Astrocyte (in vitro differentiated cells and primary cell): ENCODE measurements around the gene SLC5A12. TPM values are rescaled to one million over a fixed set of nuclear protein-coding genes. Genes with fewer than 3 reads are reported as not detected.

Experiments
- DNase-seq: peaks from one replicate; pipeline ENCODE4 v3.0.0-alpha.2; 2010; ENCODE audit warnings: low read depth
- FAIRE-seq: peaks from 2 replicates; lab custom pipeline; 2011; peaks lifted over from hg19 to GRCh38; lab: Jason Lieb, UNC
- H2AFZ ChIP-seq: 2 replicates; pipeline ENCODE4 v1.6.0; 2012; ENCODE audit warnings: low read depth, low read length, inconsistent platforms
- H3K27ac ChIP-seq: 2 replicates; pipeline ENCODE4 v1.5.1; 2011; ENCODE audit warnings: low read depth, low read length, inconsistent platforms
- H3K27me3 ChIP-seq: 2 replicates; pipeline ENCODE4 v1.6.0; 2011; ENCODE audit warnings: low read length, inconsistent platforms; ENCODE audit not compliant: insufficient read depth
- H3K36me3 ChIP-seq: 2 replicates; pipeline ENCODE4 v1.5.1; 2011; ENCODE audit warnings: low read length, inconsistent platforms; ENCODE audit not compliant: insufficient read depth
- H3K4me1 ChIP-seq: 2 replicates; pipeline ENCODE4 v1.5.1; 2011; ENCODE audit warnings: low read length, inconsistent platforms; ENCODE audit not compliant: insufficient read depth
- H3K4me2 ChIP-seq: 2 replicates; pipeline ENCODE4 v1.6.0; 2012; ENCODE audit warnings: low read length, inconsistent platforms
- H3K4me3 ChIP-seq: 2 replicates; pipeline ENCODE4 v1.5.1; 2011; ENCODE audit warnings: low read depth, mild to moderate bottlenecking, low read length, inconsistent platforms; ENCODE audit not compliant: insufficient read depth
- H3K79me2 ChIP-seq: 2 replicates; pipeline ENCODE4 v1.6.0; 2012; ENCODE audit warnings: mild to moderate bottlenecking, low read length, inconsistent platforms; ENCODE audit not compliant: insufficient read depth
- H3K9ac ChIP-seq: 2 replicates; pipeline ENCODE4 v1.6.0; 2012; ENCODE audit warnings: mild to moderate bottlenecking, low read length, inconsistent platforms
- H3K9me3 ChIP-seq: 2 replicates; pipeline ENCODE4 v1.5.1; 2012; ENCODE audit warnings: low read depth, mild to moderate bottlenecking, low read length, inconsistent platforms; ENCODE audit not compliant: insufficient read depth
- H4K20me1 ChIP-seq: 2 replicates; pipeline ENCODE4 v1.6.0; 2012; ENCODE audit warnings: low read length, inconsistent platforms; ENCODE audit not compliant: insufficient read depth
- H3K27ac Mint-ChIP-seq: one replicate; pipeline ENCODE4 v1.8.0; 2021; ENCODE audit warnings: mild to moderate bottlenecking, mixed read lengths; ENCODE audit not compliant: unreplicated experiment
- H3K27me3 Mint-ChIP-seq: one replicate; pipeline ENCODE4 v1.8.0; 2021; ENCODE audit warnings: low read depth, mixed read lengths; ENCODE audit not compliant: unreplicated experiment
- H3K36me3 Mint-ChIP-seq: one replicate; pipeline ENCODE4 v1.8.0; 2021; ENCODE audit warnings: low read depth, mixed read lengths; ENCODE audit not compliant: unreplicated experiment
- H3K4me1 Mint-ChIP-seq: one replicate; pipeline ENCODE4 v1.8.0; 2021; ENCODE audit warnings: low read depth, mixed read lengths; ENCODE audit not compliant: unreplicated experiment
- H3K4me3 Mint-ChIP-seq: one replicate; pipeline ENCODE4 v1.8.0; 2021; ENCODE audit warnings: mild to moderate bottlenecking, moderate library complexity, mixed read lengths; ENCODE audit not compliant: unreplicated experiment
- H3K9me3 Mint-ChIP-seq: one replicate; pipeline ENCODE4 v1.8.0; 2021; ENCODE audit warnings: mild to moderate bottlenecking, mixed read lengths; ENCODE audit not compliant: unreplicated experiment
- EZH2 ChIP-seq: IDR thresholded peaks from 2 replicates; pipeline ENCODE4 v1.6.1; 2012; ENCODE audit warnings: mild to moderate bottlenecking, low read length, inconsistent platforms; ENCODE audit not compliant: insufficient read depth
- total RNA-seq: library from RNA; stranded (reverse); gene quantifications from 2 replicates; pipeline ENCODE4 v1.2.1, GENCODE V29; 2021
- TF ChIP-seq, protein P1 (sequence below): IDR thresholded peaks from 2 replicates; pipeline ENCODE4 v1.5.1; 2011; ENCODE audit warnings: low read depth, mild to moderate bottlenecking, inconsistent platforms, low read length, moderate library complexity; ENCODE audit not compliant: insufficient read depth

Gene SLC5A12
- total RNA-seq, 1 donor from 2014 or later, result 0.14 TPM

DNA sequence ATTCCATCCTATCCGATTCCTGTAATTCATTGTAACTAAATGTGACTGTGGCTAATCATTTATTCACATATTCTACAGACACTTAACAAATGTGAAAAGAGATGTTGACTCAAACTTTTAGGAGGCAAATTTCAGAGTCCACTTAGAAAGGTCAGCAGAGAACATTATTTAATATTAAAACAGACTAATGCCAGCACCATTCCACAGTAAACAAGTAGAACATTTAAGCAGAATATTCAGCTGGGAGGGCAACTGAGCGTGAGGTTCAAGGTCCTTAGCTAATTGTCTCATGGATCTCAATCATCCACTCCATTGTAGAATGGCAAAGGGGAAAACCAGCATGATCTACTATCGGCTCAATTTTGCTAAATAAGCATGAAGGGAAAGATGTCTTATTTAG lies 5.1 kb upstream of the SLC5A12 start:
- Histone ChIP-seq H3K9me3 (no peaks in the 10 kb centered on the region), H3K4me2 (no peak overlapping the region), H3K9ac (no peak overlapping the region), H3K36me3 (no peaks in the 10 kb centered on the region), H2AFZ (no peak overlapping the region), H3K79me2 (no peaks in the 10 kb centered on the region), H3K4me3 (no peak overlapping the region), H4K20me1 (no peaks in the 10 kb centered on the region), H3K27me3 (no peaks in the 10 kb centered on the region), H3K4me1 (no peaks in the 10 kb centered on the region), H3K27ac (no peak overlapping the region)
- TF ChIP-seq, protein P1, sequence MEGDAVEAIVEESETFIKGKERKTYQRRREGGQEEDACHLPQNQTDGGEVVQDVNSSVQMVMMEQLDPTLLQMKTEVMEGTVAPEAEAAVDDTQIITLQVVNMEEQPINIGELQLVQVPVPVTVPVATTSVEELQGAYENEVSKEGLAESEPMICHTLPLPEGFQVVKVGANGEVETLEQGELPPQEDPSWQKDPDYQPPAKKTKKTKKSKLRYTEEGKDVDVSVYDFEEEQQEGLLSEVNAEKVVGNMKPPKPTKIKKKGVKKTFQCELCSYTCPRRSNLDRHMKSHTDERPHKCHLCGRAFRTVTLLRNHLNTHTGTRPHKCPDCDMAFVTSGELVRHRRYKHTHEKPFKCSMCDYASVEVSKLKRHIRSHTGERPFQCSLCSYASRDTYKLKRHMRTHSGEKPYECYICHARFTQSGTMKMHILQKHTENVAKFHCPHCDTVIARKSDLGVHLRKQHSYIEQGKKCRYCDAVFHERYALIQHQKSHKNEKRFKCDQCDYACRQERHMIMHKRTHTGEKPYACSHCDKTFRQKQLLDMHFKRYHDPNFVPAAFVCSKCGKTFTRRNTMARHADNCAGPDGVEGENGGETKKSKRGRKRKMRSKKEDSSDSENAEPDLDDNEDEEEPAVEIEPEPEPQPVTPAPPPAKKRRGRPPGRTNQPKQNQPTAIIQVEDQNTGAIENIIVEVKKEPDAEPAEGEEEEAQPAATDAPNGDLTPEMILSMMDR, result no peak
- TF ChIP-seq EZH2, result no peak
- Mint-ChIP-seq H3K4me3 (no peak overlapping the region), H3K27me3 (no peaks in the 10 kb centered on the region), H3K9me3 (no peaks in the 10 kb centered on the region), H3K27ac (no peak overlapping the region), H3K4me1 (peaks cover 8% of the 10 kb centered on the region), H3K36me3 (no peaks in the 10 kb centered on the region)
- DNase-seq (no peak), FAIRE-seq (no peak)

DNA sequence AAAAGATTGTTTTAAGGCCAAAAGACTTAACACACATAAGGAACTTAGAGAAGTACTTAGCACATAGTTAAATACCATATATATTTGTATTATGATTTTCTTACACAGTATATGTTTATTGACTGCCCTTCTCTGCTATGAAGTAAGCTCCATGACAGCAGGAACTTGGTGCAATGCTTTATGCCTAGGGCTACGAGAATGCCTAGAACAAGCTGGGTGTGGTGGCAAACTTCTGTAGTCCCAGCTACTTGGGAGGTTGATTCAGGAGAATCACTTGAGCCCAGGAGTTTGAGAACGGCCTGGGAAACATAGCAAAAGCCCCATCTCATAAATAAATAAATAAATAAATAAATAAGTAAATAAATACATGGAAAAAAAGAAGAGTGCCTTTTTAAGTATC lies 1.9 kb downstream of the SLC5A12 start:
- Histone ChIP-seq H4K20me1 (no peaks in the 10 kb centered on the region), H3K4me2 (no peak overlapping the region), H3K9me3 (no peaks in the 10 kb centered on the region), H3K9ac (no peak overlapping the region), H3K79me2 (no peaks in the 10 kb centered on the region), H3K36me3 (no peaks in the 10 kb centered on the region), H3K27ac (no peak overlapping the region), H3K4me3 (no peak overlapping the region), H2AFZ (no peak overlapping the region), H3K27me3 (no peaks in the 10 kb centered on the region), H3K4me1 (no peaks in the 10 kb centered on the region)
- H3K36me3 Mint-ChIP-seq, result no peaks in the 10 kb centered on the region
- no peak overlapping the region for H3K27ac Mint-ChIP-seq
- no peaks in the 10 kb centered on the region for H3K27me3 Mint-ChIP-seq
- FAIRE-seq, result no peak
- no peak overlapping the region for H3K4me3 Mint-ChIP-seq
- DNase-seq, result no peak
- H3K9me3 Mint-ChIP-seq, result no peaks in the 10 kb centered on the region
- TF ChIP-seq, protein P1, result no peak
- no peak for TF ChIP-seq EZH2
- H3K4me1 Mint-ChIP-seq, result no peaks in the 10 kb centered on the region

DNA sequence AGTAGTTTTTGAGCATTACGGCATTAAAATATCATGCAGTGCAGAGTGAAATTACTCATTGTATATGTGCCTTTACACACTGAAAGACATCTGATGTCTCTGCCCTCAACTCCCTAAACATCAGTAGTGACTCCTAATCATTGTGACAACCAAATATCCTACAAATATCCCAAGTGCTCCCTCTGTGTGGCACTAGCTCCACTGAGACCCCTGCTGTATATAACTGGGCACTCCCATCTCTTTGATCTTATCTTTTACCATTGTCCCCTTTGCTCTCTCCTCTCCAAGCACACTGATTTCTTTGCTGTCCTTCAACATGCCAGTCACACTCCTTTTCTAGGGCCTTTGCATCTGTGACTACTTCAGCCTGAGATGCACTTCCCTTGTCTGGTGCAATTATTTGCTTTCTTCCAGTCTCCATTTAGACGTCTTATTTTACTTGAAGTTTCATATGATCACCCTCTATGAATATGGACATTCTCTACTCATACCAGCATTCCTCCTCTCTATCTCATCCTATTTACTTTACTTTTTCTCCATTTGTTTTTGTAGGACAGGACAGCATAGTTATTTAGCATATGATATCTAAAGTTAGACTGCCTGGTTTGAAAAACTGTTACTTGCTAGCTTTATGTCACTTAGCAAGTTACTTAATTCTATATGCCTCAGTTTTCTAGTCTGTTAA lies 2.4 kb downstream of the SLC5A12 start:
- DNase-seq (no peak), FAIRE-seq (no peak)
- Histone ChIP-seq H3K4me1 (no peaks in the 10 kb centered on the region), H3K36me3 (no peaks in the 10 kb centered on the region), H4K20me1 (no peaks in the 10 kb centered on the region), H3K4me2 (no peak overlapping the region), H3K79me2 (no peaks in the 10 kb centered on the region), H3K9me3 (no peaks in the 10 kb centered on the region), H2AFZ (no peak overlapping the region), H3K27ac (no peak overlapping the region), H3K4me3 (no peak overlapping the region), H3K9ac (no peak overlapping the region), H3K27me3 (no peaks in the 10 kb centered on the region)
- no peak overlapping the region for H3K27ac Mint-ChIP-seq
- TF ChIP-seq, protein P1, result no peak
- TF ChIP-seq EZH2, result no peak
- no peaks in the 10 kb centered on the region for H3K27me3 Mint-ChIP-seq
- no peaks in the 10 kb centered on the region for H3K4me1 Mint-ChIP-seq
- H3K4me3 Mint-ChIP-seq, result no peak overlapping the region
- no peaks in the 10 kb centered on the region for H3K9me3 Mint-ChIP-seq
- H3K36me3 Mint-ChIP-seq, result no peaks in the 10 kb centered on the region
